Measurements from ENCODE around the gene IQCB1.

The IQCB1 gene

GRCh38 chr3:121769246-121769645 is 65.6 kb downstream of the IQCB1 start:
- H3K36me3 Mint-ChIP-seq (ENCODE audit: low read depth), result peaks cover 30% of the 10 kb centered on the region

GRCh38 chr3:121768452-121768851 is 66.4 kb downstream of the IQCB1 start:
- no peaks in the 10 kb centered on the region for H3K27me3 Mint-ChIP-seq (ENCODE audit: low read depth)
- no peak overlapping the region for H3K27ac Mint-ChIP-seq
- H3K4me1 Mint-ChIP-seq, result no peaks in the 10 kb centered on the region
- H3K4me3 Mint-ChIP-seq, result no peak overlapping the region
- H3K36me3 Mint-ChIP-seq (ENCODE audit: low read depth), result peaks cover 22% of the 10 kb centered on the region
- H3K9me3 Mint-ChIP-seq, result no peaks in the 10 kb centered on the region
- no peak for TF ChIP-seq CTCF (IDR thresholded peaks at IDR 0.05; ENCODE audit: unreplicated experiment in 3 of 3)

More at GRCh38 chr3:121769246-121769645, 65.6 kb downstream of the IQCB1 start:
- TF ChIP-seq CTCF (IDR thresholded peaks at IDR 0.05; ENCODE audit: unreplicated experiment in 3 of 3), result no peak
- no peak overlapping the region for H3K27ac Mint-ChIP-seq
- no peaks in the 10 kb centered on the region for H3K4me1 Mint-ChIP-seq
- H3K9me3 Mint-ChIP-seq, result no peaks in the 10 kb centered on the region
- no peaks in the 10 kb centered on the region for H3K27me3 Mint-ChIP-seq (ENCODE audit: low read depth)
- H3K4me3 Mint-ChIP-seq, result no peak overlapping the region

GRCh38 chr3:121759541-121760202 is 75.2 kb downstream of the IQCB1 start:
- Mint-ChIP-seq H3K9me3 (no peaks in the 10 kb centered on the region), H3K4me1 (peaks cover 16% of the 10 kb centered on the region), H3K27ac (no peak overlapping the region), H3K27me3 (ENCODE audit: low read depth) (peaks cover 15% of the 10 kb centered on the region), H3K36me3 (ENCODE audit: low read depth) (no peaks in the 10 kb centered on the region), H3K4me3 (no peak overlapping the region)
- no peak for TF ChIP-seq CTCF (IDR thresholded peaks at IDR 0.05; ENCODE audit: unreplicated experiment in 3 of 3)

- Mint-ChIP-seq H3K9me3 (no peaks in the 10 kb centered on the region), H3K4me3 (no peak overlapping the region), H3K36me3 (ENCODE audit: low read depth) (no peaks in the 10 kb centered on the region), H3K27me3 (ENCODE audit: low read depth) (peaks cover 21% of the 10 kb centered on the region), H3K4me1 (peaks cover 16% of the 10 kb centered on the region), H3K27ac (no peak overlapping the region)
- TF ChIP-seq CTCF (IDR thresholded peaks at IDR 0.05; ENCODE audit: unreplicated experiment in 3 of 3), result no peak
Observed at GRCh38 chr3:121758727-121759450, 76.0 kb downstream of the IQCB1 start.

- H3K36me3 Mint-ChIP-seq (ENCODE audit: low read depth), result no peaks in the 10 kb centered on the region
- no peak overlapping the region for H3K4me3 Mint-ChIP-seq
- peak overlapping the region in 2 of 3 experiments; percentile 82 to 85 for H3K27ac Mint-ChIP-seq
- TF ChIP-seq CTCF (IDR thresholded peaks at IDR 0.05; ENCODE audit: unreplicated experiment in 3 of 3), result no peak
- peaks cover 16% of the 10 kb centered on the region for H3K4me1 Mint-ChIP-seq
- H3K27me3 Mint-ChIP-seq (ENCODE audit: low read depth), result peaks cover 21% of the 10 kb centered on the region
- no peaks in the 10 kb centered on the region for H3K9me3 Mint-ChIP-seq
Observed at GRCh38 chr3:121757812-121758545, 76.9 kb downstream of the IQCB1 start.

Measured in nephron (organoid).